Activated T-cell treated with anti-CD3 and anti-CD28 coated beads, Interleukin-2, amount 50 U/mL, for 4 hours (primary cell): Measurements from ENCODE around the gene ZNF692. TPM values are rescaled to one million over a fixed set of nuclear protein-coding genes. Genes with fewer than 3 reads are reported as not detected.

ENCODE experiments used
- ATAC-seq, 2 donors: fragments of 200-7000 bp; cut with Tn5 transposase; one replicate each; pipeline ENCODE4 v1.10.0; 2021
- DNase-seq: peaks from one replicate; pipeline ENCODE4 v3.0.0-alpha.2; 2020
- H3K27me3 Mint-ChIP-seq: one replicate; pipeline ENCODE4 v1.8.0; 2021; ENCODE audit warnings: low read depth, mixed read lengths
- H3K36me3 Mint-ChIP-seq: one replicate; pipeline ENCODE4 v1.8.0; 2022; ENCODE audit warnings: mixed read lengths; ENCODE audit not compliant: insufficient read depth
- H3K4me1 Mint-ChIP-seq: one replicate; pipeline ENCODE4 v1.8.0; 2021; ENCODE audit warnings: low read depth, mixed read lengths
- H3K4me3 Mint-ChIP-seq: one replicate; pipeline ENCODE4 v1.8.0; 2021; ENCODE audit warnings: mild to moderate bottlenecking, moderate library complexity, mixed read lengths
- H3K9me3 Mint-ChIP-seq: one replicate; pipeline ENCODE4 v1.8.0; 2021; ENCODE audit warnings: mixed read lengths
- total RNA-seq, 3 donors: library from RNA; stranded (reverse); gene quantifications; one replicate each; pipeline ENCODE4 v1.2.1, GENCODE V29; 2021

Gene ZNF692
- total RNA-seq, 3 donors from 2014 or later = 59.8 to 72.6 (median 70.1) TPM

DNA sequence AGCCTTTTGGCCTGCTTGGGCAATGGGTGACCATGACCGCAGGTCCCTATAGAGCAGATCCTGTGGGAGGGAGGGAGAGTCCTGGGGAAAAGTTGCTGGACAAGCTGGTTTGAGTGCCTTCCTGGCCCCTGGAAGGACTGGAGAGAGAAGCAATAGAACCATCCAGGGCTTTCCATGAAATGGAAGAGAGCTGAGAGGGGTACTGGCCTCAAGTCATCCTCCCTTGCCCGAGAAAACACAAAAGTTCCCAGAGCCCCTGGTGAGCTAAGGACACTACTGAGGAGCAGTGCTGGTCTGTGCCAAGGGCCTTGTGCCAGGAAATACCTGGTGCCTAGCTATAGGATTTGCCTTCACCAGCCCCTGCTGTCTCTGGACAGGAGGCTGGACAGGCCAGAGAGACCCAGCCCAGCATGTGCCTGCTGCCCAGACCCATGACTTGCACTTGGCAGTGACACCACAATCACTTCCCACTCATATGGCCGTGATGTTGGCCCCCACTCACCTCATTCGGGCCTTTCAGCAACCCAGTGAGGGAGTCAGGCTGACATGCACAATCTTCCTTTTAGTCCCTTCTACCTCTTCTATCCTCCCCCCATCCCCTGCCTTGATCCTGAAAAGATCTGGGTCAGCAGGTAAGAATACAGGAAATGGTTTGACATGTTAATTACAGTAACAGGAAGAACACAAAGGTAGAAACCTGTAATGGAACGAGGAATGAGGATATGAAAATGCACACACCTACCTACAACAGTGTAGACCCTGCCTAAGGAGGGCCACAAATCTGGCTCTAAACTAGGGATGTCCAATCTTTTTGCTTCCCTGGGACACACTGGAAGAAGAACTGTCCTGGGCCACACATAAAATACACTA is 40.1 kb downstream of the ZNF692 start:
- H3K27me3 Mint-ChIP-seq = no peaks in the 10 kb centered on the region
- H3K36me3 Mint-ChIP-seq = peaks cover 42% of the 10 kb centered on the region
- H3K4me3 Mint-ChIP-seq = no peak overlapping the region
- no peaks in the 10 kb centered on the region for H3K9me3 Mint-ChIP-seq
- peak in 1 of 2 donors; percentile 20 for ATAC-seq
- DNase-seq = no peak
- H3K4me1 Mint-ChIP-seq = peaks cover 78% of the 10 kb centered on the region

DNA sequence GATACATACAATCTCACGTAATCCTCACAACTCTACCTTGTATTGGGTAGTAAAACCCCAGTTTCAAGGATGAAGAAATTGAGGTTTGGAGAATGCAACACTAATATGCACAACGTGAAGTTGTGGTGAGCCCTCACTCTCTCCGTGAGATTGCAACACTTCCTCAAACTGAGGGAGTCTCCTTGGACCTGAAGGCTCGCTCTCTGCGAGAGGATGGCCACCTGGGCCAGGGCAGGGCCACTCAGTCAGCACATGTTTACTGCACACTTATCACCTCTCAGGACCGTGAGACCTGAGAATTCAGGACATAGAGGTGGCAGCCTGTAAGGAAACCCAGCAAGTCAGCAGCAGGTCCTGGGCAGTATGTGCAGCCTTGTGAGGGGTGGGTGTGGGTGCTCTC is 41.8 kb downstream of the ZNF692 start:
- Mint-ChIP-seq H3K4me3 (no peak overlapping the region), H3K4me1 (peaks cover 61% of the 10 kb centered on the region), H3K36me3 (peaks cover 47% of the 10 kb centered on the region), H3K27me3 (no peaks in the 10 kb centered on the region), H3K9me3 (no peaks in the 10 kb centered on the region)
- DNase-seq = no peak
- ATAC-seq = no peak

DNA sequence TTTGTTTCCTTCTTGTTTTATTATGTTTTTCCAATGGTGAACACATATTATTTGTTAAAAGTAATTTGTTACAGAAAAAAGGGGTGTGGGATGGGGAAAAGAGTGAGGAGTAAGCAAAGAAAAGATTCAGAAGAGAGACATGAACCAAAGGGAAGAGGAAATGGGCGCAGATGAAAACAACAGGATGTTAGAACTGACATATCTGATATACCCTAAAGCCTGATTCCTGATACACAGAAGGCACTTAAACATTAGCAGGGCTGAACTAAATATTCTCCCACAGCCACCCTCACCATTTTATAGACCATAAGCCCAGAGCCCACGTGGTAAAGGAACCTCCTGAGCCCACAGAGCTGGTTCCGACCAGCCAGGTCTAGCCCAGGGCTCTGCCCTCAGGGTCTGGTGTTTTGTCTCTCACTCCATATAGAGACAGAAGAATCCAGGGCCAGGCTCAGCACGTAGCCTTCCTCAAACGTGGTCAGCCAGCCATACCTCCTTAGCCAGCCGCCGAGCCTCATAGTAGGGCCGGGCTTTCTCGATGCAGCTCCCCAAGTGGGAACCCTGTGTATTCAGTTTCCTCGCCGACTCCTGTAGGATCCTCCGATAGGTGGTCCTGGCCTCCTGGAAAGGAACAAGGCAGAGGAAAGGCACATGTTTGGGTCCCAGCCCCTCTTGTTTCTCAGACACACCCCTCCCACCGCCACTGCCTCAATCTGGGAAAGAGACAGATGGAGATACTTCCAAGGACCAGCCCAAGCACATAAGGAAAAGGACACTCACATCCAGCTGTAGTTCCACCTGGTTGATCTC is 42.6 kb downstream of the ZNF692 start:
- H3K4me3 Mint-ChIP-seq = no peak overlapping the region
- no peak for ATAC-seq
- no peak for DNase-seq
- no peaks in the 10 kb centered on the region for H3K9me3 Mint-ChIP-seq
- H3K4me1 Mint-ChIP-seq = peaks cover 55% of the 10 kb centered on the region
- H3K27me3 Mint-ChIP-seq = no peaks in the 10 kb centered on the region
- peaks cover 48% of the 10 kb centered on the region for H3K36me3 Mint-ChIP-seq

DNA sequence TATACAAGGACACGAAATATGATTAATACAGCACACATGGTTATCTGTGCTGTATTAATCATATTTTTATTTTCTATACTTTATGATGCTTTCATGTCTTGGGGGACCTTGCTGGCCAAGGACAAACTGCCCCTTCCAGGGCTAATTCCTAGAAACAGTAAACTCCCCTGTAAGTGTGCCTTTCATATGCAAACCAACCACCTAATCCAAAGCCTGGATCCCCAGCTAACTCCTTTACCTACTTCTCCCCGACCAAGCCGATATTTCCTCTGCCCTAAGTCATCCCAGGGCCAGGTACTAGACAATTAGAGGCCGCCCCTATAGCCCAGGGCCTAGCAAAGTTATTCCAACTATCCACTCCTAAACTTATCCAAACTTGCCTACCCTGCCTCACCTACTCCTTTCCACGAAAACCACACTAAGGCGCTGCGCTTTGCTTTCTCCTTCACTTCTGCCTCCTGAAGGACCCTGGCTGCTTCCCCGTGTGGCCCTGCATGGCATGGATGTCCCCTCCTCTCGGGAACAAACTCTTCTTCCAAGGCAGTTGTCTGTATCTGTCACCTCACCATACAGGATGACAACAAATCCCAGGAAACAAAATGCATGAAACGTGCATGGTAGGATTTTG is 43.4 kb downstream of the ZNF692 start:
- H3K4me1 Mint-ChIP-seq = peaks cover 49% of the 10 kb centered on the region
- DNase-seq (no peak), ATAC-seq (no peak)
- H3K4me3 Mint-ChIP-seq = no peak overlapping the region
- peaks cover 47% of the 10 kb centered on the region for H3K36me3 Mint-ChIP-seq
- H3K9me3 Mint-ChIP-seq = no peaks in the 10 kb centered on the region
- no peaks in the 10 kb centered on the region for H3K27me3 Mint-ChIP-seq

DNA sequence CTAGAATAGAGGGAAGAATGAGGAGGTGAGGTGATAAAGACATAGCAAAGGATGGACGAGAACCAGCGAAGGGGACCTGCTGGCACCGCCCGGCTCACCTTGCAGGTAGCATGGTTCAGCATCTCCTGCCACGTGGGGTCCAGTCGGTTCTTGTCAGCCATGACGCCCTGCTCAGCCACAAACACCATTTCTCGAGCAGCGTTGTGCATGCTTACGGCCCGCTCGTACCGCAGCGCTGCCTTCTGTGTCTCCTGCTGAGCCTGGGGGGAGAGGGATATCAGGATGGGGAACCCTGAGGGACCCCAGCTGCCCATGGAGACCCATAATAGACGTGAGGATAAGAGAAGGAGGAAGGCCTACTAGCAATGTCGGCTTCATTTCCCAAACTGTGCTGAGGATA is 44.5 kb downstream of the ZNF692 start:
- DNase-seq (no peak), ATAC-seq (no peak)
- Mint-ChIP-seq H3K4me1 (peaks cover 39% of the 10 kb centered on the region), H3K9me3 (no peaks in the 10 kb centered on the region), H3K27me3 (no peaks in the 10 kb centered on the region), H3K4me3 (no peak overlapping the region), H3K36me3 (peaks cover 40% of the 10 kb centered on the region)

DNA sequence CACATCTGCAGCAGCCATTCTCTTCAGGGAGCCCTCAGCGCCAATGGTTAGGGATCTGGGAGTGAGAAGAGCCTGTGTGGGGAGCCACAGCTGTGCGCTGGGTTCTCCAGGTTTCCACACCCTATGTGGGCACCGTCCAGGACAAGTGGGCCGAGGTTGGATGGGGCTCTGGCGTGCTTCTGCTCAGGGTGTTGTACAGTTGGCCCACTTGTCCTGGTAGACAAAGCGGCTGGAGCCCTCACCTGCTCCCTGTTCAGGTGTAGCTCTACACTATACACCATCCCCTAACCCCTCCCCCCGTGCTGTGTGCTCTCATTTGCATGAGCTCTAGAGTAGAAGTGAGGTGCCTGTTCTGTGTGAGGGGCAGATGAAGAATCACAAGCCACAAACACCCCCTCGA is 45.3 kb downstream of the ZNF692 start:
- no peak overlapping the region for H3K4me3 Mint-ChIP-seq
- DNase-seq = no peak
- no peaks in the 10 kb centered on the region for H3K27me3 Mint-ChIP-seq
- ATAC-seq = no peak
- H3K9me3 Mint-ChIP-seq = no peaks in the 10 kb centered on the region
- peaks cover 36% of the 10 kb centered on the region for H3K36me3 Mint-ChIP-seq
- peaks cover 33% of the 10 kb centered on the region for H3K4me1 Mint-ChIP-seq

DNA sequence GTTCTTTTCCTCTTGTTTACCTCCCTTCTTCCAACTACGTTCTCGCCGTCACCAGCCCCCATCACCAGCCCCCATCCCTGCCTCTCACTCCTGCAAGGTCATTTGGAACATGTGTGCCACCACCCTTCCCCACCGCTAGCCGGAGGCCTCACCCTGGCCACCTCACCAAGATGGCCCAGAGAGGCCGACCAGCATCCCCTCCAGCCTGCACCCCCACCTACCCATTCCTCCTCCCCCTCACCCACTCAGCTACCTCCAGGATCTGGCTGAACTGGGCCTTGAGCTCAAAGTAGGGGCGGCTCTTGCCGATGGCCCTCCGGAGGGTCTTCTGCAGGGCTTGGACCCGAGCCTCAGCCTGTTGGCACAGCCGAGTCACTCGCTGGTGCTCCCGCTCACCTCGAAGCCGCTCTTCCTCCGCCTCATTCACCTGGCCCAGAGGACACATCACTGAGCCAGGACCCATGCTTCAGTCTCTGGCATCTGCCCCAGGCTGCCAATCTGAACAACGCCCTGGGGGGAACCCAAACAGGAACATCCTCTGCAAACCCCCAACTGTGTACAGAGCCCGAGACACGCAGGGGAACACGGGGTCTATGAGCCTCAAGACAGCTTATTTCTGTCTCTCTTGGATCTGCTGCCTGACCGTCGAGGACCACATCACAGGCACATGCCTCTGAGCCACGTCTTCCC is 46.0 kb downstream of the ZNF692 start:
- Mint-ChIP-seq H3K27me3 (no peaks in the 10 kb centered on the region), H3K9me3 (no peaks in the 10 kb centered on the region), H3K4me3 (peak overlapping the region; percentile 10), H3K36me3 (peaks cover 36% of the 10 kb centered on the region), H3K4me1 (peaks cover 27% of the 10 kb centered on the region)
- DNase-seq (no peak), ATAC-seq (no peak)

DNA sequence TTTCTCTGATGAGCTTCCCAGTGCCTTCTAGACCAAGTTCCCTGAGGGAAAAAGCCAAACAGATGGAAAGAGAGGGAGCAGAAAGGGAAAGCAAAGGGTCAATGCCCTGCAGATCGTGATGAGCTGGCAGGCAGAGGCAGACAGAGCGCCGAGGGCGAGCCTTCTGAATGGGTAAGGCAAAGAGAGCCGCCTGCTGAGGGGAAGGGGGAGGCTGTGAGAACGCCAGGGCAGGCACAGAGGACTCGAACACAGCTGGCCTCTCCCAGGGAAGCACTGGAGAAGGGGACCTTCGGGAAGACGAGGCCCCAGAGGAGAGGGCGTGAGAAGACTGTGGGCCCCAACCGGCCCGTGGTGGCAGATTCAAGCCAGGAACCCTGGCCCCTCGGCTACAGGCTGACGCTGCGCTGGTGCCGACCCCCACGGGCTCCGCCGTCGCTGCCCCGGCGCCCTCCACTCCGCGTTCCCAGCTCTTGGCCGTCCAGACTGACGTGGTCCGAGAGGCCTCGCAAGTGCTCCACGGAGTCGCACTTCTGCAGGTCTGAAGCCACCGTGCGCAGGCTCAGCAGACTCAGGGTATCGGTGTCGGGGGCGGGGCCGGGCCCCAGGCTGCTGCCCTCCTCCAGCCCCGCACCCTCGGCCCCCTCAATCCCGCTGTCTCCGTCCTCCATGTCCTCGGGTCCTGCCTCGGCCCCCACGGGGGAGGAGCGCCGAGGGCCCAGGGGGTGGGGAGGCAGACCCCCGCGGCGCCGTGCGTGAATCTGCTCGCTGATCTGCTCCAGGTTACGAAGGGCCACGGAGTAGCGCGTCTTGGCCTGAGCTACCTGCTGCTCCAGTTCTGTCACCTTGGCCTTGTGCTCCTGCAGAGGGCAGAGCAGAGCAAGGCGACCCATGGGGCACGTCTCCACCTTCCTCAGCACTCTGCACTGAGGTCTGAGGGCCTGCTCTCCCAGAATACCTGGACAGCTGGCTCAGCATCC is 47.1 kb downstream of the ZNF692 start:
- ATAC-seq = no peak

DNA sequence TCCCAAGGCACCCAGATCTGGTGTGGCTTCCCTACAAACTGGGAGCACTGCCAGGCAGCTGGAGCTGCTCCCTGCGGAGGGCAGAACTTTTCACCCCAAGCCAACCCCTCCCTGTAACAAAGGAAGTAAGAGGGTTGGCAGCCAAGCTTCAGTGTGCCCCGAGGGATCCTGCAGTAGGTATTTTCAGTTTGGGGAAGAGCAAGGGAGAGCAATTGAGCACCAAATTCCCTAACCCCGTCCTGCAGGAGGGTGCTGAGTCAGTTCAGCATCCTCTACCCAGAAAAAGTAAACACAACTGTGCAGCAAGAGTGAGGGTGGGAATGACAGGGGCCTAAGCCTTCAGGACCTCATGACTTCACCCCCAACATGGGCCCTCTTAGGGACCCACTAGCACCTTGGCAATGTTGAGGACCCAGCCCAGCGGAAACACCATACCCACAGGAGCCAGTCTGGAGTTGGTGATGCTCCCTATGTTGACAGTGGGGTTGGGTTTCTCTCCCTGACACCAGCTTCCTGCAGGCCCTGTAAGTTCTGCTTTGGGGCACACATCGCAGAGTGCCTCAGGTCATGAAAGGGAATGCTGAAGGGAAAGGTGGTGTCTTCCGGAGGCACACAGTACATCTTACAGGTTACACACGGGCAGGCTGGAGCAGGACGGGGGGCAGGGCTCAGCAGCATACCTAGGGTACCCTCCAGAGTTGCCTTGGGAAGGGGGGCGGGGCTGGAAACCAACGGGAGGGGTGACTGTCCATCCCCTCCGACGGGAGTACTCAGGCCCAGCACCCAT is 48.0 kb downstream of the ZNF692 start:
- H3K27me3 Mint-ChIP-seq = no peaks in the 10 kb centered on the region
- DNase-seq = no peak
- H3K36me3 Mint-ChIP-seq = peaks cover 34% of the 10 kb centered on the region
- H3K9me3 Mint-ChIP-seq = no peaks in the 10 kb centered on the region
- H3K4me1 Mint-ChIP-seq = peaks cover 10% of the 10 kb centered on the region
- no peak for ATAC-seq
- no peak overlapping the region for H3K4me3 Mint-ChIP-seq

More for the DNA sequence above, 47.1 kb downstream of the ZNF692 start:
- no peaks in the 10 kb centered on the region for H3K27me3 Mint-ChIP-seq
- no peaks in the 10 kb centered on the region for H3K9me3 Mint-ChIP-seq
- H3K4me3 Mint-ChIP-seq = no peak overlapping the region
- no peak for DNase-seq
- peaks cover 36% of the 10 kb centered on the region for H3K36me3 Mint-ChIP-seq
- peaks cover 19% of the 10 kb centered on the region for H3K4me1 Mint-ChIP-seq

DNA sequence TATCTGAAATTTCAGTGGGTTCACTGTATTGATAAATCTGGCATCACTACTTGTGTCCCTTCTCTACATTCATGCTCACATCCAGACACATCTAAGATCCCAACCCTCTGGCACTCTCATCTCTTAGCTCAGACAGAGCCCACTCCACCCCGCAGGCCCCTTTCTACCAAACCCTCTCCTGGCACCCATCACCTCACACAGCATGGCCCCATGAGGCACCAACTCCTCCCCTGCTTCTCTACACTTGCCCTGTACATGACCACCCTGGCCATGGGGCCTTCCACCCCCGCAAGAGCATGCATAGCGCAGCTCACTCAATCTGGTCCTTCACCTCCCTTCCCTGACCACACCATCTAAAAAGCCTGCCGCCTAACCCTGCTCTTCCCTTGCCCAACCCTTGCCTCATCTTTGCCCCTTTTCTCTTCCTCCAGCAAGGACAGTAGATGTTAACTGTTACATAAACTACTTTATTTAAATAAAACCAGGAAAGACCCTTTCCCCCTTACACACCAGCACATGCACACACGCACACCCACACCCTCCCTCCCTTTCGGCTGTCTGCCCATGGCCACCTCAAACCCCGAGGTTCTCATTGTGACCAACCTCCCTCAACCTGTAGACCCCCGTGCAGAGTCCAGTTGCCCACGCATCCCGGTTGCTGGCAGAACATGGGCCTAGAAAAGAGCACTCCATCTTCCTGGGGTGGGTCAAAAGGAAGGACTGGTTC is 48.7 kb downstream of the ZNF692 start:
- H3K27me3 Mint-ChIP-seq = no peaks in the 10 kb centered on the region
- peaks cover 7% of the 10 kb centered on the region for H3K4me1 Mint-ChIP-seq
- H3K4me3 Mint-ChIP-seq = no peak overlapping the region
- DNase-seq (no peak), ATAC-seq (no peak)
- no peaks in the 10 kb centered on the region for H3K9me3 Mint-ChIP-seq
- H3K36me3 Mint-ChIP-seq = peaks cover 29% of the 10 kb centered on the region

DNA sequence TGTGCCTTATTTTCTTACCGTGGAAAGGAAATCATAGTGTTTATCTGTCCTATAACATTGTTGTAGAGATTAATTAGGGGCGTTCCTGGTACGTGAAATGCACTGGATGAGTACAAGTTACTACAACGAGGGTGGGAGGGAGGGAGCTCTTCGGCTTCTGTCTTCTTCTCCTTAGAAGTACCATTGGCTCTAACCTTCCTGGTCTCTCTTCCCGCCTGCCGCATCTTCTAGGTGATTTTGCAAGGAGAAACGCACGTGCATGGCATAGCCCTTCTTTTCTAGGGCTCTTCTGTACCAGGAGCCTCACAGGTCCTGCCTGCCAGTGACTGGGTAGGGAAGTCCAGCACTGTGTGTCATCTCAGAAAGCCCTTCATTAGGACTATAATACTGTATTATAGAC is 50.0 kb downstream of the ZNF692 start:
- Mint-ChIP-seq H3K4me1 (peaks cover 13% of the 10 kb centered on the region), H3K9me3 (no peaks in the 10 kb centered on the region), H3K4me3 (no peak overlapping the region), H3K27me3 (peaks cover under 1% of the 10 kb centered on the region), H3K36me3 (peaks cover 19% of the 10 kb centered on the region)
- ATAC-seq (no peak), DNase-seq (no peak)

DNA sequence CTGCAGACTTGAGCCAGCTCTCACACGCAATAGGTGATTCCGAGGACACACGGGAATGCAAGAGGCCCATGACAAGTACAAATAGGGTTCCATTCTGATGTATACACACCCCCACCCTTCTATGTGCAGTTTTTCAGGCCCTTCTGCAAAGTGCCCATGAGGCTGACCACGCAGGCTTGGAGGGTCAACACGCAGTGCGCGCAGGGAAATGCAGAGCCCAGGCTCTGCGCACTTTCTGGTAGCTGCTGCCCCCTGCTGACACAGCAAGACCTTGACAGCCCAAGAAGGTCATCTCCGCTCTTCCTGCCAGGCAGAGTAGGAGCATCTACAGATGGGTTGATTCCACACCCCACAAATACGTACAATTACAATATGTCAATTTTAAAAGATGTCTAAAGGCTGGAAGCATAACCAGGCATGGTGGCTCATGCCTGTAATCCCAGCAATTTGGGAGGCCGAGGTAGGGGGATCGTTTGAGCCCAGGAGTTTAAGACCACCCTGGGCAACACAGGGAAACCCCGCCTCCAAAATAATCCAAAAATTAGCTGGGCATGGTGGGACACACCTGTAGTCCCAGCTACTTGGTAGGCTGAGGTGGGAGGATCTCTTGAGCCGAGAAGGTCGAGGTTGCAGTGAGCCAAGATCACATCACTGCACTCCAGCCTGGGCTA is 51.7 kb downstream of the ZNF692 start:
- peaks cover 6% of the 10 kb centered on the region for H3K27me3 Mint-ChIP-seq
- peaks cover 5% of the 10 kb centered on the region for H3K36me3 Mint-ChIP-seq
- ATAC-seq = peak; percentile 79 to 85
- no peak overlapping the region for H3K4me3 Mint-ChIP-seq
- no peaks in the 10 kb centered on the region for H3K9me3 Mint-ChIP-seq
- H3K4me1 Mint-ChIP-seq = peaks cover 13% of the 10 kb centered on the region
- peak; percentile 32 for DNase-seq
